HCT116 (cell line): Measurements from ENCODE around the gene RNF8. TPM values are rescaled to one million over a fixed set of nuclear protein-coding genes. Genes with fewer than 3 reads are reported as not detected.

ENCODE experiments used
- ATAC-seq: fragments of 200-7000 bp; cut with Tn5 transposase; 2 replicates; pipeline ENCODE4 v1.9.1; 2020; ENCODE audit warnings: mild to moderate bottlenecking, moderate library complexity
- BruUV-seq: library from RNA; stranded (reverse); fragments of 400-500 nt; replicated peaks from 2 replicates; lab custom pipeline; 2021; lab: Mats Ljungman, UMichigan
- CTCF ChIA-PET: fragments of 300-600 bp; sonication (Branson Sonifier 250); formaldehyde crosslinking; loops from one replicate; lab custom pipeline; 2021; ENCODE audit warnings: antibody characterized with exemption; lab: Charles Lee
- POLR2A ChIA-PET: fragments of 300-600, 350-600 bp; sonication (Branson Sonifier 250); formaldehyde crosslinking; loops from one replicate; lab custom pipeline; 2021; ENCODE audit warnings: antibody characterized with exemption; lab: Charles Lee
- RAD21 ChIA-PET, 2 experiments: fragments of 300-600 bp; sonication (Branson Sonifier 250); formaldehyde crosslinking; loops; one replicate each; lab custom pipeline; 2023; ENCODE audit warnings: low total read pairs in 2 of 2; ENCODE audit not compliant: uncharacterized antibody in 2 of 2, unreplicated experiment in 2 of 2, low non-redundant PET in 1 of 2; lab: Charles Lee
- DNase-seq: peaks from one replicate; pipeline ENCODE4 v3.0.0-alpha.2; 2010; ENCODE audit warnings: low read depth, low spot score
- H2AFZ ChIP-seq: fragments of 200-600 bp; shearing (Covaris generic), sonication (generic); 2 replicates; pipeline ENCODE4 v1.6.1; 2017; ENCODE audit warnings: low read depth, mixed run types, mixed read lengths, antibody characterized with exemption, low read length; ENCODE audit not compliant: poor library complexity, severe bottlenecking
- H3K27ac ChIP-seq: 2 replicates; pipeline ENCODE4 v1.5.1; 2012; ENCODE audit warnings: low read depth, low read length
- H3K27me3 ChIP-seq: fragments of 200-600 bp; sonication (generic); 2 replicates; pipeline ENCODE4 v1.6.1; 2016; ENCODE audit warnings: mixed run types, low read length, mixed read lengths; ENCODE audit not compliant: insufficient read depth
- H3K36me3 ChIP-seq, 2 experiments: fragments of 200-500 bp in 1 of 2; fragments of 200-600 bp in 1 of 2; sonication (Bioruptor generic) in 1 of 2; sonication (generic) in 1 of 2; 2 replicates each; pipeline versions ENCODE4 v1.5.1 to v1.6.1; 2014 to 2016; ENCODE audit warnings: low read length in 2 of 2, inconsistent platforms in 1 of 2, mixed read lengths in 1 of 2, mixed run types in 1 of 2; ENCODE audit not compliant: insufficient read depth in 2 of 2, control insufficient read depth in 1 of 2
- H3K4me1 ChIP-seq, 2 experiments: fragments of 200-600 bp in 1 of 2; sonication (generic) in 1 of 2; 2 replicates each; pipeline versions ENCODE4 v1.5.1 to v1.6.1; 2012 to 2017; ENCODE audit warnings: low read length in 2 of 2, inconsistent platforms in 1 of 2, mild to moderate bottlenecking in 1 of 2, mixed read lengths in 1 of 2, mixed run types in 1 of 2, moderate library complexity in 1 of 2; ENCODE audit not compliant: insufficient read depth in 2 of 2, control insufficient read depth in 1 of 2
- H3K4me2 ChIP-seq: fragments of 200-600 bp; sonication (generic); 2 replicates; pipeline ENCODE4 v1.6.1; 2017; ENCODE audit warnings: mixed run types, low read length, mixed read lengths
- H3K4me3 ChIP-seq, 2 experiments: fragments of 200-600 bp in 1 of 2; sonication (generic) in 1 of 2; replicated peaks in 1 of 2; 2 replicates each; pipeline ENCODE4 v1.5.1; 2011 to 2016; ENCODE audit warnings: low read length in 2 of 2, control low read depth in 1 of 2, low read depth in 1 of 2, mild to moderate bottlenecking in 1 of 2, mixed read lengths in 1 of 2, mixed run types in 1 of 2
- H3K79me2 ChIP-seq: fragments of 200-600 bp; sonication (generic); 2 replicates; pipeline ENCODE4 v1.6.1; 2017; ENCODE audit warnings: mild to moderate bottlenecking, mixed run types, low read length, moderate library complexity, mixed read lengths; ENCODE audit not compliant: insufficient read depth
- H3K9ac ChIP-seq: fragments of 200-600 bp; sonication (generic); 2 replicates; pipeline ENCODE4 v1.6.1; 2016; ENCODE audit warnings: low read length, mixed read lengths
- H3K9me2 ChIP-seq: fragments of 200-600 bp; sonication (generic), shearing (Covaris generic); 2 replicates; pipeline ENCODE4 v1.6.1; 2017; ENCODE audit warnings: mixed run types, mild to moderate bottlenecking, moderate library complexity; ENCODE audit not compliant: insufficient read depth
- H3K9me3 ChIP-seq, 2 experiments: fragments of 200-500 bp in 1 of 2; fragments of 200-600 bp in 1 of 2; sonication (Bioruptor generic) in 1 of 2; sonication (generic) in 1 of 2; 2 replicates each; pipeline ENCODE4 v1.6.1; 2014 to 2017; ENCODE audit warnings: low read length in 2 of 2, mixed read lengths in 2 of 2, inconsistent platforms in 1 of 2, low read depth in 1 of 2, mild to moderate bottlenecking in 1 of 2, mixed run types in 1 of 2, moderate library complexity in 1 of 2; ENCODE audit not compliant: control insufficient read depth in 1 of 2, insufficient read depth in 1 of 2
- H4K20me1 ChIP-seq: fragments of 200-600 bp; sonication (generic), shearing (Covaris generic); 2 replicates; pipeline ENCODE4 v1.6.1; 2017; ENCODE audit warnings: mixed run types, mild to moderate bottlenecking, moderate library complexity; ENCODE audit not compliant: insufficient read depth
- CBX3 ChIP-seq: IDR thresholded peaks from 2 replicates; pipeline ENCODE4 v1.6.1; 2012; ENCODE audit warnings: low read depth
- CEBPB ChIP-seq: IDR thresholded peaks from 2 replicates; pipeline ENCODE4 v1.6.1; 2012; ENCODE audit warnings: low read depth
- EGR1 ChIP-seq: IDR thresholded peaks from 2 replicates; pipeline ENCODE4 v1.6.1; 2012; ENCODE audit warnings: low read depth
- ELF1 ChIP-seq: IDR thresholded peaks from 2 replicates; pipeline ENCODE4 v1.6.1; 2012; ENCODE audit warnings: low read depth, borderline replicate concordance
- EZH2phosphoT487 ChIP-seq: fragments of 200-600 bp; IDR thresholded peaks from 2 replicates; pipeline ENCODE4 v1.6.1; 2018; ENCODE audit warnings: antibody characterized with exemption, borderline replicate concordance
- FOSL1 ChIP-seq: IDR thresholded peaks from 2 replicates; pipeline ENCODE4 v1.6.1; 2012; ENCODE audit warnings: low read depth
- JUND ChIP-seq: IDR thresholded peaks from 2 replicates; pipeline ENCODE4 v1.6.1; 2012
- POLR2A ChIP-seq: IDR thresholded peaks from 2 replicates; pipeline ENCODE4 v1.7.0; 2011; ENCODE audit warnings: borderline replicate concordance; ENCODE audit not compliant: insufficient read depth, insufficient read length; ENCODE audit errors: extremely low read depth
- POLR2AphosphoS5 ChIP-seq: IDR thresholded peaks from 2 replicates; pipeline ENCODE4 v1.6.1; 2011; ENCODE audit warnings: mild to moderate bottlenecking, low read depth, low read length, moderate library complexity
- RAD21 ChIP-seq: IDR thresholded peaks from 2 replicates; pipeline ENCODE4 v1.6.1; 2012; ENCODE audit warnings: low read depth, mild to moderate bottlenecking
- SIN3A ChIP-seq: IDR thresholded peaks from 2 replicates; pipeline ENCODE4 v1.6.1; 2012; ENCODE audit warnings: low read depth
- SP1 ChIP-seq: IDR thresholded peaks from 2 replicates; pipeline ENCODE4 v1.6.1; 2012; ENCODE audit warnings: low read depth
- SRF ChIP-seq: IDR thresholded peaks from 2 replicates; pipeline ENCODE4 v1.6.1; 2012; ENCODE audit warnings: low read depth
- TCF7L2 ChIP-seq: IDR thresholded peaks from 2 replicates; pipeline ENCODE4 v1.7.0; 2011; ENCODE audit warnings: borderline replicate concordance, inconsistent platforms; ENCODE audit not compliant: insufficient read depth, insufficient read length; ENCODE audit errors: extremely low read depth
- YY1 ChIP-seq: IDR thresholded peaks from 2 replicates; pipeline ENCODE4 v1.6.1; 2011; ENCODE audit warnings: low read length, low read depth, moderate library complexity, mild to moderate bottlenecking; ENCODE audit not compliant: insufficient replicate concordance; ENCODE audit errors: extremely low read depth
- ZFX ChIP-seq: fragments of 450-650 bp; IDR thresholded peaks from 2 replicates; pipeline ENCODE4 v1.6.1; 2017
- ZNF274 ChIP-seq: fragments of 200-500 bp; sonication (Bioruptor generic); IDR thresholded peaks from 2 replicates; pipeline ENCODE4 v1.6.1; 2014; ENCODE audit warnings: mild to moderate bottlenecking, low read depth, low read length, inconsistent platforms
- intact Hi-C: fragments of 100-400 bp; cut with micrococcal nuclease; formaldehyde crosslinking; loops from 2 replicates; pipeline ENCODE4 v1.10.0; 2022
- total RNA-seq: library from RNA; stranded (reverse); gene quantifications from one replicate; pipeline ENCODE4 v1.2.1, GENCODE V29; 2021; ENCODE audit not compliant: unreplicated experiment
- TF ChIP-seq, protein P1 (sequence below): IDR thresholded peaks from 2 replicates; pipeline ENCODE4 v1.6.1; 2012
- TF ChIP-seq, protein P2 (sequence below): IDR thresholded peaks from 2 replicates; pipeline ENCODE4 v1.6.1; 2012
- TF ChIP-seq, protein P3 (sequence below), 3 experiments: fragments of 200-600 bp in 1 of 3; sonication (generic) in 1 of 3; IDR thresholded peaks in 2 of 3; conservative IDR thresholded peaks in 1 of 3; 2 replicates each; pipeline ENCODE4 v1.5.1; 2012 to 2017; ENCODE audit warnings: low read depth in 2 of 3, low read length in 2 of 3, antibody characterized with exemption in 1 of 3, borderline replicate concordance in 1 of 3, control low read depth in 1 of 3, mild to moderate bottlenecking in 1 of 3, mixed read lengths in 1 of 3, mixed run types in 1 of 3, moderate library complexity in 1 of 3; ENCODE audit not compliant: insufficient read depth in 1 of 3

RNF8 gene
- total RNA-seq, 1 experiment from 2014 or later: 28.0 TPM

DNA sequence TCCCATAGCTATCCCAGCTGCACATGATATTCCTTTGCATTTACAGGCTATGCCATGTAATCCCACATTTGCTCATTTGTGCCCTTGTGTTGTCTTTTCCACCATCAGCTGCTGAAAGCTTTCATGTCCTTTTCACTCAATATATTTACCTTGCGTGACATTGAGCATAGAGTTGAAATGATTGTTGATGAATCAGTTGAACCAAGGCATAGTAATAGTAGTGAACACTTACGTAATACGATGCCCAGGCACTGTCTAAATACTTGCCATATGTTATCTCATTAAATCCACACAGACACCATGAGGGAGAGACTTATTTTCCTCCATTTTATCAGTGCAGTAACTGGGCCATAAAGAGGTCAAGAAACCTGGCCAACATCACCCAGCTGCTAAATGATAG, 13.1 kb downstream of the RNF8 start:
- Histone ChIP-seq H3K27me3 (no peaks in the 10 kb centered on the region), H3K4me1 (no peaks in the 10 kb centered on the region), H3K9ac (no peak overlapping the region), H4K20me1 (peaks cover 6% of the 10 kb centered on the region; the same call in 1 of the 2 replicates), H3K27ac (no peak overlapping the region), H3K9me2 (no peaks in the 10 kb centered on the region), H3K9me3 (no peaks in the 10 kb centered on the region), H3K79me2 (peaks cover 23% of the 10 kb centered on the region; the same call in 1 of the 2 replicates), H2AFZ (no peak overlapping the region), H3K4me2 (no peak overlapping the region), H3K4me3 (no peak overlapping the region), H3K36me3 (peaks cover 19 to 33% of the 10 kb centered on the region in 2 experiments; a peak in 3 of 4 replicates)
- CTCF ChIA-PET: no interaction called here
- RAD21 ChIA-PET: interaction anchor here in 1 of 2 experiments (0.6 kb wide), 1 partner anchor 331 kb away, joined by 6 read pairs; the partner anchor contains the start of gene MDGA1
- ATAC-seq (no peak), DNase-seq (no peak)
- POLR2A ChIA-PET: no interaction called here
- TF ChIP-seq ELF1: no peak
- TF ChIP-seq CEBPB: no peak
- TF ChIP-seq, protein P1, sequence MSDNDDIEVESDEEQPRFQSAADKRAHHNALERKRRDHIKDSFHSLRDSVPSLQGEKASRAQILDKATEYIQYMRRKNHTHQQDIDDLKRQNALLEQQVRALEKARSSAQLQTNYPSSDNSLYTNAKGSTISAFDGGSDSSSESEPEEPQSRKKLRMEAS: no peak
- TF ChIP-seq ZFX: no peak
- no peak for TF ChIP-seq EZH2phosphoT487
- no peak for TF ChIP-seq SIN3A
- no peak for TF ChIP-seq TCF7L2
- no peak for TF ChIP-seq YY1
- TF ChIP-seq, protein P2, sequence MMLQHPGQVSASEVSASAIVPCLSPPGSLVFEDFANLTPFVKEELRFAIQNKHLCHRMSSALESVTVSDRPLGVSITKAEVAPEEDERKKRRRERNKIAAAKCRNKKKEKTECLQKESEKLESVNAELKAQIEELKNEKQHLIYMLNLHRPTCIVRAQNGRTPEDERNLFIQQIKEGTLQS: no peak
- TF ChIP-seq RAD21: no peak
- no peak for TF ChIP-seq POLR2A
- no peak for TF ChIP-seq SP1
- no peak for TF ChIP-seq EGR1
- intact Hi-C loops: no loop called here
- no TSS peak for BruUV-seq

DNA sequence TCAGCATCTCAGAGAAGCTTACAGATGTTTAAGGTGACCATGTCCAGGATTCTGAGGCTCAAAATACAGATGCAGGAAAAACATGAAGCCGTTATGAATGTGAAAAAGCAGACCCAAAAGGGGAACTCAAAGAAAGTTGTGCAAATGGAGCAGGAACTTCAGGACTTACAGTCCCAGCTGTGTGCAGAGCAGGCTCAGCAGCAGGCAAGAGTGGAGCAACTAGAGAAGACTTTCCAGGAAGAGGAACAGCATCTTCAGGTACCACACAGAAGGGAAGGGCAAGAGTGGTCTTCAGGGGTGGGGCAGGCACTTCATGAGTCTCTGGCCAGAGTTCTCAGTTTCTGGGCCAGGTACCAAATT, 15.2 kb downstream of the RNF8 start:
- Histone ChIP-seq H3K4me3 (no peak overlapping the region), H3K9me2 (no peaks in the 10 kb centered on the region), H3K27me3 (no peaks in the 10 kb centered on the region), H3K9me3 (no peaks in the 10 kb centered on the region), H3K4me1 (no peaks in the 10 kb centered on the region), H3K9ac (no peak overlapping the region), H3K4me2 (no peak overlapping the region), H2AFZ (no peak overlapping the region), H3K36me3 (peaks cover 19 to 28% of the 10 kb centered on the region in 2 experiments; a peak in 3 of 4 replicates), H3K79me2 (peaks cover 19% of the 10 kb centered on the region; the same call in 1 of the 2 replicates), H3K27ac (no peak overlapping the region), H4K20me1 (peaks cover 6% of the 10 kb centered on the region; the same call in 1 of the 2 replicates)
- ChIA-PET POLR2A (no interaction called here), CTCF (no interaction called here), RAD21 (no interaction called here)
- DNase-seq: no peak
- intact Hi-C loops: no loop called here
- BruUV-seq: no TSS peak
- no peak for ATAC-seq
- TF ChIP-seq, protein P2: no peak
- TF ChIP-seq FOSL1 (no peak), RAD21 (no peak), SRF (no peak), JUND (no peak), CEBPB (no peak), YY1 (no peak), ZNF274 (no peak), TCF7L2 (no peak), POLR2A (no peak), CBX3 (no peak), SP1 (no peak), POLR2AphosphoS5 (no peak), EGR1 (no peak), SIN3A (no peak)
- TF ChIP-seq, protein P3, sequence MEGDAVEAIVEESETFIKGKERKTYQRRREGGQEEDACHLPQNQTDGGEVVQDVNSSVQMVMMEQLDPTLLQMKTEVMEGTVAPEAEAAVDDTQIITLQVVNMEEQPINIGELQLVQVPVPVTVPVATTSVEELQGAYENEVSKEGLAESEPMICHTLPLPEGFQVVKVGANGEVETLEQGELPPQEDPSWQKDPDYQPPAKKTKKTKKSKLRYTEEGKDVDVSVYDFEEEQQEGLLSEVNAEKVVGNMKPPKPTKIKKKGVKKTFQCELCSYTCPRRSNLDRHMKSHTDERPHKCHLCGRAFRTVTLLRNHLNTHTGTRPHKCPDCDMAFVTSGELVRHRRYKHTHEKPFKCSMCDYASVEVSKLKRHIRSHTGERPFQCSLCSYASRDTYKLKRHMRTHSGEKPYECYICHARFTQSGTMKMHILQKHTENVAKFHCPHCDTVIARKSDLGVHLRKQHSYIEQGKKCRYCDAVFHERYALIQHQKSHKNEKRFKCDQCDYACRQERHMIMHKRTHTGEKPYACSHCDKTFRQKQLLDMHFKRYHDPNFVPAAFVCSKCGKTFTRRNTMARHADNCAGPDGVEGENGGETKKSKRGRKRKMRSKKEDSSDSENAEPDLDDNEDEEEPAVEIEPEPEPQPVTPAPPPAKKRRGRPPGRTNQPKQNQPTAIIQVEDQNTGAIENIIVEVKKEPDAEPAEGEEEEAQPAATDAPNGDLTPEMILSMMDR (IDR thresholded peaks at IDR 0.05 in 2 of 3, conservative IDR thresholded peaks at IDR 0.05 in 1 of 3; ENCODE audit: borderline replicate concordance in 1 of 3, insufficient read depth in 1 of 3, low read depth in 2 of 3, low read length in 2 of 3): no peak
